C4-2B (cell line): ENCODE data around the gene POLD1.

ENCODE experiments used
- ZFX ChIP-seq: fragments of 450-650 bp; IDR thresholded peaks from 2 replicates; pipeline ENCODE4 v1.6.1; 2017
- TF ChIP-seq, protein P1 (sequence below): fragments of 450-650 bp; conservative IDR thresholded peaks from 2 replicates; pipeline ENCODE4 v1.5.1; 2017; ENCODE audit warnings: mild to moderate bottlenecking

DNA sequence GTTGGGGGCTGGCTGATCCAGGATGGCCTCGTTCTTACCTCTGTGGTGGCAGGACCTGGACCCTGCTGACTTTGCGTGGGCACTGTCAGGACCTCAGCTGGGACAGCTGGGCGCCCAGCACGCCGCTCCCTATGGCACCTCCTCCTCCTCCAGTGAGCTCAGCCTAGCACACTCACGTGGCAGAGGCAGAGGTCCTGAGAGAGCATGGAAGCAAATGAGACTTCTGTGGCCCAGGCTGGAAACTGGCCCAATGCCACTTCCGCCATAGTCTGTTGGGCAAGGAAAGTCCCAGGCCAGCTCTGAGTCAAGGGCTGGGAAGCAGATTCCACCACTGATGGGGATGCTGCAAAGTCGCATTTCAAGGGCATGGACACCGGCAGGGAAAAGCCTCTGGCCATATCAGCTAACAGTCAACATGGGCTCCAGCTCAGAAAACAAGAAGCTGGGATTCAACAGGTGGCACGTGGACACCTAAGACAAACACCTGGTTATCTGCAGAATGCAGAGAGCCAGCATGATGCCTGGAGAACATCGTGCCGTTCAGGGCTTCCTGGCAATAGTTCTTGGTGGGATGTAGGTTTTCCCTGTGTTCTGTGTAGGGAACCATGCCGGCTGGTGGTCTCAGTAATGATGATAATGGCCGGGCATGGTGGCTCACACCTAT is 65.2 kb downstream of the POLD1 start:
- TF ChIP-seq, protein P1, sequence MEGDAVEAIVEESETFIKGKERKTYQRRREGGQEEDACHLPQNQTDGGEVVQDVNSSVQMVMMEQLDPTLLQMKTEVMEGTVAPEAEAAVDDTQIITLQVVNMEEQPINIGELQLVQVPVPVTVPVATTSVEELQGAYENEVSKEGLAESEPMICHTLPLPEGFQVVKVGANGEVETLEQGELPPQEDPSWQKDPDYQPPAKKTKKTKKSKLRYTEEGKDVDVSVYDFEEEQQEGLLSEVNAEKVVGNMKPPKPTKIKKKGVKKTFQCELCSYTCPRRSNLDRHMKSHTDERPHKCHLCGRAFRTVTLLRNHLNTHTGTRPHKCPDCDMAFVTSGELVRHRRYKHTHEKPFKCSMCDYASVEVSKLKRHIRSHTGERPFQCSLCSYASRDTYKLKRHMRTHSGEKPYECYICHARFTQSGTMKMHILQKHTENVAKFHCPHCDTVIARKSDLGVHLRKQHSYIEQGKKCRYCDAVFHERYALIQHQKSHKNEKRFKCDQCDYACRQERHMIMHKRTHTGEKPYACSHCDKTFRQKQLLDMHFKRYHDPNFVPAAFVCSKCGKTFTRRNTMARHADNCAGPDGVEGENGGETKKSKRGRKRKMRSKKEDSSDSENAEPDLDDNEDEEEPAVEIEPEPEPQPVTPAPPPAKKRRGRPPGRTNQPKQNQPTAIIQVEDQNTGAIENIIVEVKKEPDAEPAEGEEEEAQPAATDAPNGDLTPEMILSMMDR, result no peak
- TF ChIP-seq ZFX, result no peak
